Panc1 (cell line): Measurements from ENCODE around the gene NUCB2. TPM values are rescaled to one million over a fixed set of nuclear protein-coding genes. Genes with fewer than 3 reads are reported as not detected.
A peak's percentile ranks its signal among the peaks of the same experiment; 100 is the strongest.

ENCODE experiments used
- ATAC-seq: fragments of 200-7000 bp; cut with Tn5 transposase; 2 replicates; pipeline ENCODE4 v1.9.1; 2020; ENCODE audit warnings: mild to moderate bottlenecking, moderate library complexity
- BruUV-seq: library from RNA; stranded (reverse); fragments of 400-500 nt; replicated peaks from 2 replicates; lab custom pipeline; 2021; lab: Mats Ljungman, UMichigan
- CTCF ChIA-PET: fragments of 300-600 bp; sonication (Branson Sonifier 250); formaldehyde crosslinking; loops from one replicate; lab custom pipeline; 2022; ENCODE audit warnings: antibody characterized with exemption; lab: Charles Lee
- POLR2A ChIA-PET: fragments of 300-600 bp; sonication (Branson Sonifier 250); formaldehyde crosslinking; loops from one replicate; lab custom pipeline; 2022; ENCODE audit warnings: antibody characterized with exemption; lab: Charles Lee
- DNase-seq: peaks from one replicate; pipeline ENCODE4 v3.0.0-alpha.2; 2010; ENCODE audit warnings: low read depth, low spot score
- H3K27ac ChIP-seq: 2 replicates; pipeline ENCODE4 v1.5.1; 2011; ENCODE audit warnings: mild to moderate bottlenecking, low read length, inconsistent platforms
- H3K27me3 ChIP-seq: fragments of 200-500 bp; sonication (Bioruptor generic); 2 replicates; pipeline ENCODE4 v1.6.0; 2014; ENCODE audit warnings: low read length, inconsistent platforms; ENCODE audit not compliant: control insufficient read depth, insufficient read depth
- H3K36me3 ChIP-seq: fragments of 200-500 bp; sonication (Bioruptor generic); 2 replicates; pipeline ENCODE4 v1.5.1; 2014; ENCODE audit warnings: inconsistent platforms, mild to moderate bottlenecking, low read length, moderate library complexity; ENCODE audit not compliant: control insufficient read depth, insufficient read depth
- H3K4me1 ChIP-seq: 2 replicates; pipeline ENCODE4 v1.5.1; 2011; ENCODE audit warnings: inconsistent platforms, mild to moderate bottlenecking, low read length, moderate library complexity; ENCODE audit not compliant: control insufficient read depth, insufficient read depth
- H3K4me3 ChIP-seq, 2 experiments: 2 replicates each; pipeline ENCODE4 v1.5.1; 2011 to 2012; ENCODE audit warnings: low read depth in 2 of 2, low read length in 2 of 2, mild to moderate bottlenecking in 2 of 2, inconsistent platforms in 1 of 2, moderate library complexity in 1 of 2
- H3K9me3 ChIP-seq: fragments of 200-500 bp; sonication (Bioruptor generic); 2 replicates; pipeline ENCODE4 v1.5.1; 2014; ENCODE audit warnings: low read depth, mild to moderate bottlenecking, inconsistent platforms, low read length, moderate library complexity; ENCODE audit not compliant: control insufficient read depth, insufficient read depth
- POLR2AphosphoS5 ChIP-seq: IDR thresholded peaks from 2 replicates; pipeline ENCODE4 v1.6.1; 2012; ENCODE audit warnings: mild to moderate bottlenecking, low read depth, low read length, moderate library complexity
- REST ChIP-seq, 2 experiments: IDR thresholded peaks; 2 replicates each; pipeline ENCODE4 v1.6.1; 2011 to 2012; ENCODE audit warnings: low read depth in 2 of 2, control low read depth in 1 of 2, low read length in 1 of 2, mild to moderate bottlenecking in 1 of 2, moderate library complexity in 1 of 2; ENCODE audit not compliant: insufficient read depth in 1 of 2
- SIN3A ChIP-seq: IDR thresholded peaks from 2 replicates; pipeline ENCODE4 v1.6.1; 2012; ENCODE audit warnings: low read depth, mild to moderate bottlenecking, low read length, moderate library complexity, borderline replicate concordance; ENCODE audit not compliant: insufficient read depth
- TCF7L2 ChIP-seq: IDR thresholded peaks from 2 replicates; pipeline ENCODE4 v1.6.1; 2011; ENCODE audit warnings: mild to moderate bottlenecking, low read depth, low read length, inconsistent platforms
- in situ Hi-C: cut with HindIII; loops from 2 replicates; pipeline ENCODE4 v1.10.0; 2016; ENCODE audit warnings: low sequenced_read_pairs, low pct_unique_long_range_greater_than_20kb
- intact Hi-C: fragments of 100-400 bp; cut with micrococcal nuclease; formaldehyde crosslinking; loops from one replicate; pipeline ENCODE4 v1.10.0; 2022; ENCODE audit not compliant: unreplicated experiment
- total RNA-seq: library from RNA; stranded (reverse); gene quantifications from one replicate; pipeline ENCODE4 v1.2.1, GENCODE V29; 2021; ENCODE audit not compliant: unreplicated experiment
- TF ChIP-seq, protein P1 (sequence below): fragments of 450-650 bp; IDR thresholded peaks from 2 replicates; pipeline ENCODE4 v1.5.1; 2017; ENCODE audit warnings: mild to moderate bottlenecking

Gene NUCB2
- total RNA-seq, 1 experiment from 2014 or later, result 62.2 TPM

- ChIA-PET POLR2A (interaction anchor here (0.6 kb wide), 2 partner anchors 54 to 87 kb away, joined by 3 to 13 read pairs; no protein-coding TSS in a partner anchor), CTCF (no interaction called here)
- no peaks in the 10 kb centered on the region for H3K27me3 ChIP-seq
- DNase-seq, result no peak
- no peaks in the 10 kb centered on the region for H3K36me3 ChIP-seq
- ATAC-seq, result peak; percentile 65
- no peaks in the 10 kb centered on the region for H3K9me3 ChIP-seq
- no peak overlapping the region for H3K27ac ChIP-seq
- TF ChIP-seq SIN3A (no peak), TCF7L2 (no peak), POLR2AphosphoS5 (no peak), REST (IDR thresholded peaks at IDR 0.05; ENCODE audit: insufficient read depth in 1 of 2, low read depth in 2 of 2, low read length in 1 of 2) (no peak)
- TF ChIP-seq, protein P1, sequence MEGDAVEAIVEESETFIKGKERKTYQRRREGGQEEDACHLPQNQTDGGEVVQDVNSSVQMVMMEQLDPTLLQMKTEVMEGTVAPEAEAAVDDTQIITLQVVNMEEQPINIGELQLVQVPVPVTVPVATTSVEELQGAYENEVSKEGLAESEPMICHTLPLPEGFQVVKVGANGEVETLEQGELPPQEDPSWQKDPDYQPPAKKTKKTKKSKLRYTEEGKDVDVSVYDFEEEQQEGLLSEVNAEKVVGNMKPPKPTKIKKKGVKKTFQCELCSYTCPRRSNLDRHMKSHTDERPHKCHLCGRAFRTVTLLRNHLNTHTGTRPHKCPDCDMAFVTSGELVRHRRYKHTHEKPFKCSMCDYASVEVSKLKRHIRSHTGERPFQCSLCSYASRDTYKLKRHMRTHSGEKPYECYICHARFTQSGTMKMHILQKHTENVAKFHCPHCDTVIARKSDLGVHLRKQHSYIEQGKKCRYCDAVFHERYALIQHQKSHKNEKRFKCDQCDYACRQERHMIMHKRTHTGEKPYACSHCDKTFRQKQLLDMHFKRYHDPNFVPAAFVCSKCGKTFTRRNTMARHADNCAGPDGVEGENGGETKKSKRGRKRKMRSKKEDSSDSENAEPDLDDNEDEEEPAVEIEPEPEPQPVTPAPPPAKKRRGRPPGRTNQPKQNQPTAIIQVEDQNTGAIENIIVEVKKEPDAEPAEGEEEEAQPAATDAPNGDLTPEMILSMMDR, result no peak
- in situ Hi-C loops (no loop called here), intact Hi-C loops (no loop called here)
- BruUV-seq, result no TSS peak
- H3K4me3 ChIP-seq, result no peak overlapping the region
- H3K4me1 ChIP-seq, result no peaks in the 10 kb centered on the region
These were observed 12.8 kb upstream of the NUCB2 start for GRCh38 chr11:17263769-17264168.

GRCh38 chr11:17266781-17267180, 9.8 kb upstream of the NUCB2 start:
- TF ChIP-seq SIN3A, result no peak
- no peak for TF ChIP-seq POLR2AphosphoS5
- no peak for TF ChIP-seq REST (IDR thresholded peaks at IDR 0.05; ENCODE audit: insufficient read depth in 1 of 2, low read depth in 2 of 2, low read length in 1 of 2)
- TF ChIP-seq, protein P1, result no peak
- Histone ChIP-seq H3K36me3 (no peaks in the 10 kb centered on the region), H3K27ac (no peak overlapping the region), H3K9me3 (no peaks in the 10 kb centered on the region), H3K4me3 (no peak overlapping the region), H3K4me1 (no peaks in the 10 kb centered on the region), H3K27me3 (no peaks in the 10 kb centered on the region)
- ATAC-seq (no peak), DNase-seq (no peak)
- no TSS peak for BruUV-seq
- ChIA-PET POLR2A (no interaction called here), CTCF (interaction anchor here (0.6 kb wide), 1 partner anchor 19 kb away, joined by 4 read pairs; no protein-coding TSS in a partner anchor)
- in situ Hi-C loops (no loop called here), intact Hi-C loops (no loop called here)
